NCI-H2227 (cell line): ENCODE data around the gene ADARB2.

Experiments
- DNase-seq: peaks from one replicate; lab custom pipeline; 2025; ENCODE audit not compliant: unreplicated experiment; lab: John Stamatoyannopoulos, UW

ADARB2 gene

GRCh38 chr10:1378473-1378872, 358.9 kb downstream of the ADARB2 start:
- no peak for DNase-seq

GRCh38 chr10:1377740-1378397, 359.5 kb downstream of the ADARB2 start:
- DNase-seq = peak; percentile 12

- no peak for DNase-seq
Measured at GRCh38 chr10:1377231-1377630, 360.1 kb downstream of the ADARB2 start.

- no peak for DNase-seq
Measured at GRCh38 chr10:1376384-1376945, 360.9 kb downstream of the ADARB2 start.

- DNase-seq = no peak
Measured at GRCh38 chr10:1375346-1376170, 361.8 kb downstream of the ADARB2 start.

- no peak for DNase-seq
Measured at GRCh38 chr10:1374511-1375345, 362.6 kb downstream of the ADARB2 start.

GRCh38 chr10:1373287-1373686, 364.0 kb downstream of the ADARB2 start:
- DNase-seq = no peak

- DNase-seq = no peak
Measured at GRCh38 chr10:1372212-1372611, 365.1 kb downstream of the ADARB2 start.

- DNase-seq = no peak
Measured at GRCh38 chr10:1370298-1370697, 367.0 kb downstream of the ADARB2 start.

GRCh38 chr10:1369665-1370064, 367.7 kb downstream of the ADARB2 start:
- DNase-seq = no peak

- no peak for DNase-seq
Measured at GRCh38 chr10:1369197-1369596, 368.1 kb downstream of the ADARB2 start.

- DNase-seq = peak; percentile 40
Measured at GRCh38 chr10:1368842-1369171, 368.5 kb downstream of the ADARB2 start.

GRCh38 chr10:1367938-1368841, 369.1 kb downstream of the ADARB2 start:
- DNase-seq = no peak

- DNase-seq = no peak
Measured at GRCh38 chr10:1366811-1367425, 370.4 kb downstream of the ADARB2 start.

GRCh38 chr10:1366322-1366691, 371.0 kb downstream of the ADARB2 start:
- no peak for DNase-seq

- no peak for DNase-seq
Measured at GRCh38 chr10:1365540-1366321, 371.6 kb downstream of the ADARB2 start.

- no peak for DNase-seq
Measured at GRCh38 chr10:1364151-1364910, 373.0 kb downstream of the ADARB2 start.

- no peak for DNase-seq
Measured at GRCh38 chr10:1363446-1364121, 373.7 kb downstream of the ADARB2 start.
